K562 (cell line): ENCODE results near the gene SSR2. TPM values are rescaled to one million over a fixed set of nuclear protein-coding genes. Genes with fewer than 3 reads are reported as not detected.

Experiments
- ATAC-seq: fragments of 200-7000 bp; cut with Tn5 transposase; 3 replicates; pipeline ENCODE4 v1.9.1; 2020; ENCODE audit warnings: moderate library complexity
- BruUV-seq: library from RNA; stranded (reverse); fragments of 400-500 nt; replicated peaks from 2 replicates; lab custom pipeline; 2021; lab: Mats Ljungman, UMichigan
- CTCF ChIA-PET: fragments of 300-600 bp; formaldehyde crosslinking; extraction: SDS; loops from one replicate; lab custom pipeline; 2021; ENCODE audit warnings: low intra/inter-chr PET ratio; lab: Yijun Ruan, JAX
- POLR2A ChIA-PET: fragments of 300-600, 350-650 bp; sonication (Branson Sonifier 250); formaldehyde crosslinking; extraction: SDS; loops from one replicate; lab custom pipeline; 2021; ENCODE audit warnings: antibody characterized with exemption, inconsistent platforms; lab: Yijun Ruan, JAX
- DNase-seq, 4 experiments: peaks; one replicate each; pipeline versions ENCODE4 v3.0.0 to v3.0.0-alpha.2; 2011 to 2018; ENCODE audit warnings: low spot score in 3 of 4, mixed read lengths in 3 of 4; ENCODE audit errors: extremely low read depth in 1 of 4
- FAIRE-seq: peaks from 2 replicates; lab custom pipeline; 2011; peaks lifted over from hg19 to GRCh38; lab: Jason Lieb, UNC
- H2AFZ ChIP-seq: 2 replicates; pipeline ENCODE4 v1.6.0; 2011; ENCODE audit warnings: low read depth, low read length, control low read depth, inconsistent platforms
- H3K27ac ChIP-seq: fragments of 200-600 bp; 3 replicates; pipeline ENCODE4 v1.8.0; 2011; ENCODE audit warnings: low read depth, mild to moderate bottlenecking, control low read depth, inconsistent platforms, low read length, moderate library complexity, mixed read lengths; ENCODE audit errors: extremely low read depth
- H3K27me3 ChIP-seq, 2 experiments: fragments of 300-600 bp in 1 of 2; 2 replicates in 1 of 2; 3 replicates in 1 of 2; pipeline versions ENCODE4 v1.6.0 to v1.8.0; 2011; ENCODE audit warnings: inconsistent platforms in 2 of 2, low read length in 2 of 2, mild to moderate bottlenecking in 1 of 2, mixed read lengths in 1 of 2, moderate library complexity in 1 of 2; ENCODE audit not compliant: control insufficient read depth in 2 of 2, insufficient read depth in 2 of 2
- H3K36me3 ChIP-seq: fragments of 300-600 bp; 3 replicates; pipeline ENCODE4 v1.8.0; 2011; ENCODE audit warnings: mild to moderate bottlenecking, low read length, inconsistent platforms; ENCODE audit not compliant: control insufficient read depth, insufficient read depth
- H3K4me1 ChIP-seq, 2 experiments: fragments of 200-600 bp in 1 of 2; replicated peaks in 1 of 2; 2 replicates in 1 of 2; 3 replicates in 1 of 2; pipeline versions ENCODE4 v1.5.1 to v1.8.0; 2011; ENCODE audit warnings: inconsistent platforms in 2 of 2, low read length in 2 of 2, mild to moderate bottlenecking in 1 of 2, mixed read lengths in 1 of 2, moderate library complexity in 1 of 2; ENCODE audit not compliant: control insufficient read depth in 2 of 2, insufficient read depth in 2 of 2
- H3K4me2 ChIP-seq: 2 replicates; pipeline ENCODE4 v1.6.1; 2011; ENCODE audit warnings: low read length, control low read depth, inconsistent platforms, mixed read lengths; ENCODE audit not compliant: insufficient read depth
- H3K4me3 ChIP-seq: fragments of 200-600 bp; sonication (generic), shearing (Covaris generic); 2 replicates; pipeline ENCODE4 v1.5.1; 2016; ENCODE audit warnings: control low read depth, inconsistent platforms
- H3K79me2 ChIP-seq: fragments of 200-600 bp; 3 replicates; pipeline ENCODE4 v1.8.0; 2011; ENCODE audit warnings: low read length, inconsistent platforms; ENCODE audit not compliant: control insufficient read depth, insufficient read depth
- H3K9ac ChIP-seq, 2 experiments: 2 replicates each; pipeline versions ENCODE4 v1.6.0 to v1.6.1; 2011; ENCODE audit warnings: low read depth in 2 of 2, low read length in 2 of 2, control low read depth in 1 of 2, inconsistent platforms in 1 of 2, mild to moderate bottlenecking in 1 of 2, mixed read lengths in 1 of 2; ENCODE audit not compliant: insufficient read depth in 1 of 2
- H3K9me1 ChIP-seq: one replicate; pipeline ENCODE4 v1.6.0; 2011; ENCODE audit warnings: inconsistent platforms, mild to moderate bottlenecking, low read length, moderate library complexity; ENCODE audit not compliant: control insufficient read depth, insufficient read depth
- H3K9me3 ChIP-seq: replicated peaks from 2 replicates; pipeline ENCODE4 v1.5.1; 2011; ENCODE audit warnings: low read depth, low read length, inconsistent platforms; ENCODE audit not compliant: control insufficient read depth, insufficient read depth
- H4K20me1 ChIP-seq: replicated peaks from 2 replicates; pipeline ENCODE4 v1.6.1; 2011; ENCODE audit warnings: low read length, inconsistent platforms, mixed read lengths; ENCODE audit not compliant: control insufficient read depth, insufficient read depth
- ARID2 ChIP-seq: fragments of 450-650 bp; IDR thresholded peaks from 2 replicates; pipeline ENCODE4 v1.6.1; 2017; ENCODE audit warnings: antibody characterized with exemption, mild to moderate bottlenecking
- GATA2 ChIP-seq: sonication (generic); formaldehyde crosslinking; IDR thresholded peaks from 2 replicates; pipeline ENCODE4 v1.4.0; 2020; ENCODE audit warnings: mild to moderate bottlenecking, missing genetic modification reagents
- RAD21 ChIP-seq, 2 experiments: fragments of 250-450 bp in 1 of 2; fragments of 450-650 bp in 1 of 2; sonication (Bioruptor Pico) in 1 of 2; formaldehyde crosslinking in 1 of 2; IDR thresholded peaks in 1 of 2; conservative IDR thresholded peaks in 1 of 2; 2 replicates each; pipeline versions ENCODE4 v1.4.0 to v1.8.0; 2020 to 2022; ENCODE audit warnings: mild to moderate bottlenecking in 2 of 2, moderate library complexity in 1 of 2
- SAFB2 ChIP-seq: fragments of 200-400 bp; formaldehyde crosslinking; IDR thresholded peaks from 2 replicates; pipeline ENCODE4 v1.6.1; 2018; ENCODE audit warnings: borderline replicate concordance, low read length, low read depth, moderate library complexity; ENCODE audit not compliant: severe bottlenecking
- SMC3 ChIP-seq: conservative IDR thresholded peaks from 2 replicates; pipeline ENCODE4 v1.6.1; 2011; ENCODE audit warnings: low read depth, low read length, improper control_type of control experiment; ENCODE audit not compliant: insufficient read depth
- TEAD4 ChIP-seq, 2 experiments: sonication (generic) in 1 of 2; formaldehyde crosslinking in 1 of 2; IDR thresholded peaks; 2 replicates each; pipeline versions ENCODE4 v1.6.1 to v1.8.0; 2012 to 2022; ENCODE audit warnings: borderline replicate concordance in 1 of 2, inconsistent platforms in 1 of 2, low read length in 1 of 2, mild to moderate bottlenecking in 1 of 2, missing genetic modification reagents in 1 of 2
- WGBS: fragments of 100-300 bp; shearing (Covaris generic); methylation state at CpG from one replicate; pipeline ENCODE4 v1.1.6; 2016; ENCODE audit warnings: low coverage, mixed read lengths; ENCODE audit not compliant: insufficient coverage; ENCODE audit errors: missing lambda C conversion rate; 5-methylcytosine and 5-hydroxymethylcytosine counted together
- in situ Hi-C: fragments of 300-500 bp; cut with MboI; formaldehyde crosslinking; loops from 4 replicates; pipeline ENCODE4 v1.15.0; 2018; ENCODE audit warnings: inconsistent platforms, mixed read lengths
- intact Hi-C: fragments of 100-400 bp; cut with micrococcal nuclease; formaldehyde crosslinking; loops from 2 replicates; pipeline ENCODE4 v1.14.2; 2022
- polyA plus RNA-seq, 8 experiments: library from polyadenylated mRNA; depleted of rRNA in 4 of 8; stranded (reverse) in 5 of 8; unstranded in 3 of 8; fragments of >200 nt; fragmentation: Nextera tagmentation in 2 of 8; fragmentation: Illumina TruSeq in 1 of 8; extraction: Ambion mirVana in 2 of 8; extraction: Trizol in 1 of 8; gene quantifications; 2 replicates each; pipeline versions ENCODE4 v1.2.1 to v1.2.3, GENCODE V29; 2011 to 2014; ENCODE audit warnings: inconsistent platforms in 1 of 8, missing spikeins in 1 of 8
- total RNA-seq, 7 experiments: library from RNA; depleted of rRNA in 6 of 7; stranded (reverse); fragments of >200 nt in 6 of 7; fragmentation: Illumina TruSeq in 2 of 7; extraction: Trizol in 2 of 7; gene quantifications; 2 replicates each; pipeline versions ENCODE4 v1.2.1 to v1.2.3, GENCODE V29; 2011 to 2021; ENCODE audit warnings: low replicate concordance in 1 of 7
- TF ChIP-seq, protein P1 (sequence below), 2 experiments: fragments of 450-650 bp in 1 of 2; IDR thresholded peaks; 2 replicates each; pipeline ENCODE4 v1.6.1; 2011 to 2017; ENCODE audit warnings: low read depth in 2 of 2, antibody characterized with exemption in 1 of 2, borderline replicate concordance in 1 of 2, low read length in 1 of 2, mild to moderate bottlenecking in 1 of 2, mixed read lengths in 1 of 2; ENCODE audit not compliant: control insufficient read depth in 1 of 2
- TF ChIP-seq, protein P2 (sequence below), 3 experiments: IDR thresholded peaks in 2 of 3; conservative IDR thresholded peaks in 1 of 3; 2 replicates each; pipeline ENCODE4 v1.5.1; 2011 to 2012; ENCODE audit warnings: low read length in 3 of 3, mild to moderate bottlenecking in 3 of 3, control low read depth in 2 of 3, improper control_type of control experiment in 1 of 3, inconsistent platforms in 1 of 3, low read depth in 1 of 3, mixed read lengths in 1 of 3, moderate library complexity in 1 of 3; ENCODE audit not compliant: insufficient read depth in 2 of 3
- TF ChIP-seq, protein P3 (sequence below): fragments of 450-650 bp; IDR thresholded peaks from 2 replicates; pipeline ENCODE4 v1.6.1; 2014; ENCODE audit warnings: low read depth, mild to moderate bottlenecking, moderate library complexity, borderline replicate concordance

The SSR2 gene
- total and polyA plus RNA-seq, 9 of the 15 experiments (the other 6 are each of a cell fraction or from before 2014, with no cell fraction given) = 161 to 411 (median 240) TPM

DNA sequence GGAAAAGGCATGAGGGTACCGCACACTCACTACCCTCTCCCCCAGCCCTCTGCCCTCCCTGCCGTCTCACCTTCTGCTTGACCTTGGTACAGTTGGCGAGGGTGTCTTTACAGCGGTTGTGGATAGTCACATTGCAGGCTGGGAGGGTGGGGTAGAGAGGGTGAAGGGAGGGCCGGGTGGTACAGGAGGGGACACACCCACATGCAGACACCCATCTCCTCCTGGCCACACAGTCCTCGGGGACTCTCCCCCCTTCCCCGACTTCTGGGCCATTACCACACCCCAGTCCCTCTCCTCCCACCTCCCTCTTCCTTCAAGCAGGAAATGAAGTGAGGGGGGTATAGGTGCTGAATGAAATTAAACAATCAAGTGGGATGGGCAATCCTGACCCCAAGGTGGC, 54.0 kb downstream of the SSR2 start (continued):
- TF ChIP-seq, protein P1, sequence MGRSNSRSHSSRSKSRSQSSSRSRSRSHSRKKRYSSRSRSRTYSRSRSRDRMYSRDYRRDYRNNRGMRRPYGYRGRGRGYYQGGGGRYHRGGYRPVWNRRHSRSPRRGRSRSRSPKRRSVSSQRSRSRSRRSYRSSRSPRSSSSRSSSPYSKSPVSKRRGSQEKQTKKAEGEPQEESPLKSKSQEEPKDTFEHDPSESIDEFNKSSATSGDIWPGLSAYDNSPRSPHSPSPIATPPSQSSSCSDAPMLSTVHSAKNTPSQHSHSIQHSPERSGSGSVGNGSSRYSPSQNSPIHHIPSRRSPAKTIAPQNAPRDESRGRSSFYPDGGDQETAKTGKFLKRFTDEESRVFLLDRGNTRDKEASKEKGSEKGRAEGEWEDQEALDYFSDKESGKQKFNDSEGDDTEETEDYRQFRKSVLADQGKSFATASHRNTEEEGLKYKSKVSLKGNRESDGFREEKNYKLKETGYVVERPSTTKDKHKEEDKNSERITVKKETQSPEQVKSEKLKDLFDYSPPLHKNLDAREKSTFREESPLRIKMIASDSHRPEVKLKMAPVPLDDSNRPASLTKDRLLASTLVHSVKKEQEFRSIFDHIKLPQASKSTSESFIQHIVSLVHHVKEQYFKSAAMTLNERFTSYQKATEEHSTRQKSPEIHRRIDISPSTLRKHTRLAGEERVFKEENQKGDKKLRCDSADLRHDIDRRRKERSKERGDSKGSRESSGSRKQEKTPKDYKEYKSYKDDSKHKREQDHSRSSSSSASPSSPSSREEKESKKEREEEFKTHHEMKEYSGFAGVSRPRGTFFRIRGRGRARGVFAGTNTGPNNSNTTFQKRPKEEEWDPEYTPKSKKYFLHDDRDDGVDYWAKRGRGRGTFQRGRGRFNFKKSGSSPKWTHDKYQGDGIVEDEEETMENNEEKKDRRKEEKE (IDR thresholded peaks at IDR 0.05; ENCODE audit: borderline replicate concordance in 1 of 2, control insufficient read depth in 1 of 2, low read depth in 2 of 2, low read length in 1 of 2) = no peak
- TF ChIP-seq, all 486 proteins: peak for 0

DNA sequence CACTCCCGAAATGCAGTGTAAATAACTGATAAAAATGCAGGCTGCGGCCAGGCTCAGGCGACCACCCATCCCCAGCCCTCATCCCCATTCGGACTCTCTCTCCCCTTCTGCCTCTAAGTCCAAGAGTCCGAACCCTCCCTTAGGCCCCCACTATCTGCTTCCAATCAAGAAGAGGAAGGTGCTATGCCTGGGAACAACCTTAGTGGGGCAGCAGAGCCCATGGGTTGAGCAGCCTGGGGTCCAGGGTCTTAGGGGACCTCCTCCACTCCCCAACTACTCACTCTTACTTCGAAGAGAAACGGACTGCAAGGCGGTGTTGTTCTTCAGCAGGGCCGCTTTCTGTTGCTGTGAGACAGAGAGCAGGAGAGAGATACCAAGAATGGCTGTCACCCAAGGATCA, 54.6 kb downstream of the SSR2 start:
- Histone ChIP-seq H3K9me3 (no peaks in the 10 kb centered on the region), H3K4me3 (no peak overlapping the region), H3K9me1 (peaks cover 5% of the 10 kb centered on the region), H3K27me3 (no peaks in the 10 kb centered on the region), H3K4me1 (peaks cover 19 to 48% of the 10 kb centered on the region in 2 experiments), H4K20me1 (peaks cover 11% of the 10 kb centered on the region; the same call in 1 of the 2 replicates), H3K79me2 (peaks cover 50% of the 10 kb centered on the region), H3K9ac (no peak overlapping the region), H3K27ac (no peak overlapping the region), H3K36me3 (peaks cover 84% of the 10 kb centered on the region; the same call in 2 of the 3 replicates), H2AFZ (no peak overlapping the region), H3K4me2 (no peak overlapping the region)
- peak; percentile 68 for FAIRE-seq
- ChIA-PET POLR2A (interaction anchor here (0.9 to 6.0 kb wide), 2 partner anchors 11 to 76 kb away, joined by 3 to 41 read pairs; partner anchors contain the start of gene ARHGEF2), CTCF (interaction anchor here (1.2 kb wide), 1 partner anchor 87 kb away, joined by 4 read pairs; the partner anchor contains the start of gene UBQLN4)
- 89% methylated on average over 9 of the region's 9 CpGs for WGBS
- in situ Hi-C loops = no loop called here
- DNase-seq = peak in 1 of 4 experiments; percentile 36
- ATAC-seq = 0 out of 3 replicates have a peak, but pooled peaks have one; percentile 6
- intact Hi-C loops = no loop called here
- no TSS peak for BruUV-seq
- peak; percentile 66; the same call in 1 of the 2 replicates for TF ChIP-seq GATA2 (CRISPR knock-in tag)
- TF ChIP-seq, protein P2, sequence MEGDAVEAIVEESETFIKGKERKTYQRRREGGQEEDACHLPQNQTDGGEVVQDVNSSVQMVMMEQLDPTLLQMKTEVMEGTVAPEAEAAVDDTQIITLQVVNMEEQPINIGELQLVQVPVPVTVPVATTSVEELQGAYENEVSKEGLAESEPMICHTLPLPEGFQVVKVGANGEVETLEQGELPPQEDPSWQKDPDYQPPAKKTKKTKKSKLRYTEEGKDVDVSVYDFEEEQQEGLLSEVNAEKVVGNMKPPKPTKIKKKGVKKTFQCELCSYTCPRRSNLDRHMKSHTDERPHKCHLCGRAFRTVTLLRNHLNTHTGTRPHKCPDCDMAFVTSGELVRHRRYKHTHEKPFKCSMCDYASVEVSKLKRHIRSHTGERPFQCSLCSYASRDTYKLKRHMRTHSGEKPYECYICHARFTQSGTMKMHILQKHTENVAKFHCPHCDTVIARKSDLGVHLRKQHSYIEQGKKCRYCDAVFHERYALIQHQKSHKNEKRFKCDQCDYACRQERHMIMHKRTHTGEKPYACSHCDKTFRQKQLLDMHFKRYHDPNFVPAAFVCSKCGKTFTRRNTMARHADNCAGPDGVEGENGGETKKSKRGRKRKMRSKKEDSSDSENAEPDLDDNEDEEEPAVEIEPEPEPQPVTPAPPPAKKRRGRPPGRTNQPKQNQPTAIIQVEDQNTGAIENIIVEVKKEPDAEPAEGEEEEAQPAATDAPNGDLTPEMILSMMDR (IDR thresholded peaks at IDR 0.05 in 2 of 3, conservative IDR thresholded peaks at IDR 0.05 in 1 of 3; ENCODE audit: insufficient read depth in 2 of 3, low read depth in 1 of 3, low read length in 3 of 3) = peak; percentile 54 to 65 (median 56); a peak in 5 of 6 replicates
- TF ChIP-seq SMC3 = 0 out of 2 replicates have a peak, but pooled peaks have one; percentile 21
- 0 out of 2 replicates have a peak, but pooled peaks have one; percentile 18 for TF ChIP-seq ARID2
- TF ChIP-seq, protein P3, sequence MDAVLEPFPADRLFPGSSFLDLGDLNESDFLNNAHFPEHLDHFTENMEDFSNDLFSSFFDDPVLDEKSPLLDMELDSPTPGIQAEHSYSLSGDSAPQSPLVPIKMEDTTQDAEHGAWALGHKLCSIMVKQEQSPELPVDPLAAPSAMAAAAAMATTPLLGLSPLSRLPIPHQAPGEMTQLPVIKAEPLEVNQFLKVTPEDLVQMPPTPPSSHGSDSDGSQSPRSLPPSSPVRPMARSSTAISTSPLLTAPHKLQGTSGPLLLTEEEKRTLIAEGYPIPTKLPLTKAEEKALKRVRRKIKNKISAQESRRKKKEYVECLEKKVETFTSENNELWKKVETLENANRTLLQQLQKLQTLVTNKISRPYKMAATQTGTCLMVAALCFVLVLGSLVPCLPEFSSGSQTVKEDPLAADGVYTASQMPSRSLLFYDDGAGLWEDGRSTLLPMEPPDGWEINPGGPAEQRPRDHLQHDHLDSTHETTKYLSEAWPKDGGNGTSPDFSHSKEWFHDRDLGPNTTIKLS = no peak
- no peak for TF ChIP-seq SAFB2
- peak; percentile 22 to 56; a peak in 3 of 4 replicates for TF ChIP-seq RAD21 (CRISPR knock-in tag; conservative IDR thresholded peaks at IDR 0.05 in 1 of 2, IDR thresholded peaks at IDR 0.05 in 1 of 2)
- no peak for TF ChIP-seq TEAD4 (IDR thresholded peaks at IDR 0.05; ENCODE audit: low read length)
- TF ChIP-seq TEAD4 (CRISPR knock-in tag; IDR thresholded peaks at IDR 0.05; ENCODE audit: borderline replicate concordance) = no peak
